ENCODE data around the gene C1QTNF12. TPM values are rescaled to one million over a fixed set of nuclear protein-coding genes. Genes with fewer than 3 reads are reported as not detected.

The C1QTNF12 gene
- total RNA-seq, 1 donor from 2014 or later: 1.3 TPM

DNA sequence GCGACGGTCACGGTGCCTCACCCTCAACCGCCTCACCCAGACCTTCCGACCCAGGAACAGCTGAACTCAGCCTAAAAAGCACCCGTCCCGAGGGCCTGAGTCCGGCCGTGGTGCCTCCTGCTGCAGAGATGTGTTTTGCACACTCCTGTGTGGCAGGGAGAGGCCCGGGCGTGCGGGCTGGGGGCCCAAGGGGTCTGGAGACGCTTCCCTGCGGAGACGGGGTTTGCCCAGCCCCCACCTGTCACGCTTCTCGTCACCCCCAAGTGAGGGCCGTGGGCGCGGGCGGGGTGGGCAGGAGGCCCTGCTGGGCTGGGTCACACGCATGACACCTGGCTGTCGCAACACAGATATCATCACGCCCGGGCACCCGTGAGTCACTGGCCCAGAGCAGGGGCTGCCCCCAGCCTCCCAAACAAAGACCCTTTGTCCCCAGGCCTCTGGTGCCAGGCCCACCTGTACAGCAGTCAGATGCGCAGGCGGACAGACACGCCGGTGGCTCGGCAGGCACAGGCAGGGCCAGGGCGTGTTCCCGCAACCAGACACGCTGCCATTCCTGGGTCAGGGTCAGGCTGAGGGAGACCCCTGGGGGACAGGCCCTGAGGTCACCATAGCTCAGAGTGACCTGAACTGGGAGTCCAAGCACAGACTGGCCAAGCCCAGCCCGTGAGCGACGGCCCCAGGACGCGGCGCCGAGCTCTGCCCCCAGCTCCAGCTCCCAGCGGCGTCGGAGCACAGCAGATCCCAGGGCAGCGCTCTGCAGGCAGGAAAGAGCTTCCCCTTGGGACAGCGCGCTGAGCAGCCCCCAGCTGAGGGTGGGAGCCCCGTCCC lies 8.4 kb downstream of the C1QTNF12 start:
- no peak overlapping the region for H3K27ac Mint-ChIP-seq
- H3K4me1 Mint-ChIP-seq: peaks cover 12% of the 10 kb centered on the region
- peaks cover 3% of the 10 kb centered on the region for H3K9me3 Mint-ChIP-seq
- peaks cover 17% of the 10 kb centered on the region for H3K36me3 Mint-ChIP-seq (ENCODE audit: low read depth)
- intact Hi-C loops (cut with micrococcal nuclease): no loop called here
- H3K27me3 Mint-ChIP-seq: no peaks in the 10 kb centered on the region
- no peak overlapping the region for H3K4me3 Mint-ChIP-seq
- no peak for DNase-seq

DNA sequence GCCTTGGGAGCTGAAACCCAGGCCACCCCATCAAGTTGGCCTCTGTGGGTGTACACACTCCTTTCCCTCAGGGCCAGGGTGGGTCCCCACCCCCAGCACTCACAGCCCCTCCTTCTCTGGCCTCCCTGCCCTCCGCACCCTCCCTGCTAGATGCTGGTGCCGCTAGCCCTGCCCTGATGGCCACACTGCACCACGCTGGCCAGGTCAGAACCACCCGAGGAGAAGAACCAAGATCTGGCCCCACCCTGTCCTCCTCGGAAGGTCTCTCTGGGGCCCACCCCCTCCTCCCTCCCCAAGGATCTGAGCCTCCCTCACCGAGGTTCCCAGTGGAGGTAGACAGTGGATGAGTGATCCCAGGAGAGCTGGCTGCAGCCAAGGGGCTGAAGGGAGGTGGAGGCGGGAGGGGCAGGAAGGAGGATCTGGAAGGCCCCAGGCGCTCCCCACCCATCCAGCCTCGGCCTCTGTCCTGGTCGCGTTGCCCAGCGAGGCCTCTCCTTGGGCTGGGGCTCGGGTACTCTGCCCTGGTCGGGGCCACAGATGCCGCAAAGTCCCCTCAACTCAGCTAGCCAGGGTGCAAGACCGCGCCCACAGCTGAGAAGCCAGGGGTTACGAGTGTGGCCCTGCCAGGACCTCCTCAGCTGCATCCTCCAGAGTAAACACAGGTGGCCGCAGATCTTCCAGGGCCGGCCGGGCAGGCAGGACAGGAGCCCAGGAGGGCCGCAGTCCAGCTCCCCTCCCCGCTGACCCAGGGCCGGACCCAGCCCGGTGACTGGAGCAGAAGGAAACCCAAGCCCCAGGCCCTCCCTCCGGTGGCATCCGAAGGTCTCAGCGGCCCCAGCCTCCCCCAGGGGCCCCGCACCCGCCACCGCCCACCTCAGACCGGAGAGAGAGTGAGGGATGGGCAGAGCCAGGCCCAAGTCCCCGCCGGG lies 9.3 kb downstream of the C1QTNF12 start:
- peaks cover 12% of the 10 kb centered on the region for H3K4me1 Mint-ChIP-seq
- DNase-seq: no peak
- no peak overlapping the region for H3K4me3 Mint-ChIP-seq
- H3K36me3 Mint-ChIP-seq (ENCODE audit: low read depth): peaks cover 17% of the 10 kb centered on the region
- intact Hi-C loops (cut with micrococcal nuclease): no loop called here
- no peaks in the 10 kb centered on the region for H3K27me3 Mint-ChIP-seq
- peaks cover 3% of the 10 kb centered on the region for H3K9me3 Mint-ChIP-seq
- H3K27ac Mint-ChIP-seq: no peak overlapping the region

DNA sequence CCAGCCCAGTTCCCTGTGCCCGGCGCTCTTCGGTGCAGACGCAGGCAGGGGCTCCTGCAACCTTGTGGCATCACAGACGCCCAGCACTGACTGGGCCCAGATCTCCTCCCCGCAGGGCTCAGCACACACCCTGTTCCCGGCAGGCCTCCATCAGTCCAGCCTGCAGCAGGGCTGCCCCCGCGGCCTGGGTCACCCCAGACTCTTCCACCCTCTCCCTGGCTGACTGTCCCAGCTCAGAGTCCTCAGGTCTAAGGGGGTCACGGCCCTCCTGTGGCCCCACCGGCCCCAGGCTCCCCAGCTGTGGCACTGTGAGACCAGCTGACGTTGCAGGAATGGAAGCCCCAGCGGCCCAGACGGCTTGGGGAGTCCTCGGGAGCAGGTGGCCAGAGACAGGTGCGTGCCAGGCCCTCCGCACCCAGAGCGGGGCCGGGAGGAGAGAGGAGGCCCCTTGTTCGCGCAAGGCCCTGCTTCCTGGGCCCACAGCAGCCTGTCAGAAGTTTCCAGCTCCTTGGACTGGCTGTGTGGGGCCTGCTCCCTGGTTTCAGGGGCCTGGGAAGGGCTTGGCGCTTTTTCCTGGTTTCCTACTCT lies 10.3 kb downstream of the C1QTNF12 start:
- peaks cover 3% of the 10 kb centered on the region for H3K9me3 Mint-ChIP-seq
- no peak for DNase-seq
- H3K4me3 Mint-ChIP-seq: no peak overlapping the region
- intact Hi-C loops (cut with micrococcal nuclease): no loop called here
- no peak overlapping the region for H3K27ac Mint-ChIP-seq
- peaks cover 12% of the 10 kb centered on the region for H3K4me1 Mint-ChIP-seq
- peaks cover 18% of the 10 kb centered on the region for H3K36me3 Mint-ChIP-seq (ENCODE audit: low read depth)
- H3K27me3 Mint-ChIP-seq: no peaks in the 10 kb centered on the region

DNA sequence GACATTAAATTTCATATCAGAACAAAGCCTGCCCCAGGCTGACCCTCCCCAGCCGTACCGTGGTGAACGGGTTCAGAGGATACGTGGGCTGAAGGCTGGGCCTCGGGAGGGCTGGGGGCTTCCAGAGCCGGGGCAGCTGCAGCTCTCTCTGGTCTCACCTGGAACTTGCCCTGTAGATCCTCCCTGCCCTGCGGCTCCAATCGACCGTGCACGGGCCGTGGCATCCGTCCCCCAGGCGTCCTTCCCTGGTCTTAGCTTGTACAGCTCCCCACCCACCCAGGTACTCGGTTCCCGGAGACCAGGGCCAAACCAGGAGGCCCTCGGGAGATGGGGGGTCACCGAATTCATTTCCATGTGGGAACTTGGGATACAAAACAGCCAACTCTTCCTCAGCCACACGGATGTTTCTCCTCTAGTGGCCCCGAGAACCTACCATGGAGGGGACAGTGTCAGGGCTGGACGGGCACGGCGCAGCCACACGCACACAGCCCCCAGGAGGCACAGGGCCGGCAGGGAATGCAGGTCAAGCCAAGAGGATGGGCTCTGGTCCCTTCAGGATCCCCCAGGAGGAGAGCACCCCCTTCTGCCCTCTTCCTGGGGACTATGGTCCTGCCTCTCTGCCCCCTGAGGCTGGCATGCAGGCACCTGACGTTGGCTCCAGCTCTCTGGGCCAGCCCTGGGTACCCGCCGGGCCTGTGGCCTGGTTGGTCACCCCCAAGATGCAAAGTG lies 11.3 kb downstream of the C1QTNF12 start:
- Mint-ChIP-seq H3K9me3 (peaks cover 3% of the 10 kb centered on the region), H3K36me3 (ENCODE audit: low read depth) (peaks cover 27% of the 10 kb centered on the region), H3K27me3 (no peaks in the 10 kb centered on the region), H3K27ac (no peak overlapping the region), H3K4me3 (no peak overlapping the region), H3K4me1 (peaks cover 18% of the 10 kb centered on the region)
- no peak for DNase-seq
- intact Hi-C loops (cut with micrococcal nuclease): no loop called here

DNA sequence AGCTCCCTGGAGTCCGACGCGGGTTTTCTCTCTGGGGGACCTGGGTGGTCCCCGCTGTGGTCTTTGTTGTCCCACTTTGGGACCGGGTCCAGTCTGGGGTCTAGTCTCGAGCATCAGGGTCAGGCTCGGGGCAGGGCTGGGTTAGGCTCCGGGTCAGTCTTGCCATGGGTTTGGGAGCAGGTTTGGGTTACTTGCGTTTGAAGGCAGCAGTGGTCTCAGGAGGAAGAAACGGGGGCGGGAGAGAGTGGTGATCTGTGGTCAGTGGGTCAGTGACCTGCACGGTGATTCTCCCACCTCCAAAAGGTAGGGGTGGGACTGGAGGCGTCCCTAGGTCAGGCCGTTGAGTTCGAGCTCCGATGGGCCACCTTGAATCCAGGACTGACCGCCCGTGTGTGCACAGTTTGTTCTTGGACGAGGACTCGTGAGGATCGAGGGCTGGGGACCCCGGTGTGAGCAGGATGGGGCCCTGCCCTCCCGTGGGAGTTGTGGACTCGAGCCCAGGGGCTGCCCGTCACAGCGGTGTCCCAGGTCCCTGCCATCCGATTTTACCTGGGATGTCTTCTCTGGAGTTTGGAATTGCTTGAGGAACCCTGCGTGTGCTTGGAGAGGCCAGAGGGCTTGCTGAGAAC lies 12.2 kb downstream of the C1QTNF12 start:
- no peaks in the 10 kb centered on the region for H3K27me3 Mint-ChIP-seq
- H3K36me3 Mint-ChIP-seq (ENCODE audit: low read depth): peaks cover 35% of the 10 kb centered on the region
- DNase-seq: no peak
- intact Hi-C loops (cut with micrococcal nuclease): no loop called here
- peaks cover 26% of the 10 kb centered on the region for H3K4me1 Mint-ChIP-seq
- H3K4me3 Mint-ChIP-seq: peak overlapping the region; percentile 74
- peaks cover 3% of the 10 kb centered on the region for H3K9me3 Mint-ChIP-seq
- H3K27ac Mint-ChIP-seq: peak overlapping the region; percentile 81

DNA sequence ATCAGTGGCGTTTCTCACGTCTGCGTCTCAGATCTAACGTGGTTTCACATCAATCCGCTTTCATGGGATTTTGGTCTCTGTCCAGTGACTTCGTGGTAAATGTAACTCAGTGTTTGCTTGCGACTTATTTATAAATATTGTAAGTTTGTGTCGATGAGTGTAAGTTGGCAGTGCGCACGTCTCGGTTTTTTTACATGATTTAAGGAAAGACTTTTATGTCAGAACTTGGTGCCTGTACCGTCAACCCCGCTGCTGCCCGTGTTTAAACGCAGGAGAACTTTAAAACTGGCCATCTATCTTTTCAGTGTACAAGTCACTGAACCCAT lies 13.0 kb downstream of the C1QTNF12 start:
- peak overlapping the region; percentile 81 for H3K27ac Mint-ChIP-seq
- intact Hi-C loops (cut with micrococcal nuclease): no loop called here
- peaks cover 38% of the 10 kb centered on the region for H3K36me3 Mint-ChIP-seq (ENCODE audit: low read depth)
- H3K4me3 Mint-ChIP-seq: peak overlapping the region; percentile 74
- no peaks in the 10 kb centered on the region for H3K27me3 Mint-ChIP-seq
- H3K9me3 Mint-ChIP-seq: peaks cover 3% of the 10 kb centered on the region
- H3K4me1 Mint-ChIP-seq: peaks cover 26% of the 10 kb centered on the region
- no peak for DNase-seq

DNA sequence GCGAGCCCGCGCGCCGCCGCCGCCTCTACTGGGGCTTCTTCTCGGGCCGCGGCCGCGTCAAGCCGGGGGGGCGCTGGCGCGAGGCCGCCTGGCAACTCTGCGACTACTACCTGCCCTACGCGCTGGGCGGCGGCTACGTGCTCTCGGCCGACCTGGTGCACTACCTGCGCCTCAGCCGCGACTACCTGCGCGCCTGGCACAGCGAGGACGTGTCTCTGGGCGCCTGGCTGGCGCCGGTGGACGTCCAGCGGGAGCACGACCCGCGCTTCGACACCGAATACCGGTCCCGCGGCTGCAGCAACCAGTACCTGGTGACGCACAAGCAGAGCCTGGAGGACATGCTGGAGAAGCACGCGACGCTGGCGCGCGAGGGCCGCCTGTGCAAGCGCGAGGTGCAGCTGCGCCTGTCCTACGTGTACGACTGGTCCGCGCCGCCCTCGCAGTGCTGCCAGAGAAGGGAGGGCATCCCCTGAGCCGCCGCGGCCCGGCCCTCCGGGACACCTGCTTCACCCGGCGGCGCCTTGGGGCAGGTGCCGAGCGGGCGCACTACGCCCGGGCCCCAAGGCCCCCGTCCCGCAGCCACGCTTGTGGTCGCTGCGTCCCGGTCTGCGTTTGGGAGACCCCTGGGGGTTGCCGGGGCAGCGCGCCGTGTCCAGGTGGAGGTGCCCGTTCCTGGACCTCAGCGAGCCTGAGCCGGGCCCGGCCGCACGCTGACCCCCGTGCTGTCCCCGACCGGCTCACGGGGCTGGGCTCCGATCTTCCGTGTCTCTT lies 13.5 kb downstream of the C1QTNF12 start:
- intact Hi-C loops (cut with micrococcal nuclease): no loop called here
- H3K4me3 Mint-ChIP-seq: peak overlapping the region; percentile 78
- peaks cover 3% of the 10 kb centered on the region for H3K9me3 Mint-ChIP-seq
- H3K36me3 Mint-ChIP-seq (ENCODE audit: low read depth): peaks cover 40% of the 10 kb centered on the region
- peaks cover 26% of the 10 kb centered on the region for H3K4me1 Mint-ChIP-seq
- H3K27ac Mint-ChIP-seq: peak overlapping the region; percentile 81
- H3K27me3 Mint-ChIP-seq: no peaks in the 10 kb centered on the region
- DNase-seq: no peak

DNA sequence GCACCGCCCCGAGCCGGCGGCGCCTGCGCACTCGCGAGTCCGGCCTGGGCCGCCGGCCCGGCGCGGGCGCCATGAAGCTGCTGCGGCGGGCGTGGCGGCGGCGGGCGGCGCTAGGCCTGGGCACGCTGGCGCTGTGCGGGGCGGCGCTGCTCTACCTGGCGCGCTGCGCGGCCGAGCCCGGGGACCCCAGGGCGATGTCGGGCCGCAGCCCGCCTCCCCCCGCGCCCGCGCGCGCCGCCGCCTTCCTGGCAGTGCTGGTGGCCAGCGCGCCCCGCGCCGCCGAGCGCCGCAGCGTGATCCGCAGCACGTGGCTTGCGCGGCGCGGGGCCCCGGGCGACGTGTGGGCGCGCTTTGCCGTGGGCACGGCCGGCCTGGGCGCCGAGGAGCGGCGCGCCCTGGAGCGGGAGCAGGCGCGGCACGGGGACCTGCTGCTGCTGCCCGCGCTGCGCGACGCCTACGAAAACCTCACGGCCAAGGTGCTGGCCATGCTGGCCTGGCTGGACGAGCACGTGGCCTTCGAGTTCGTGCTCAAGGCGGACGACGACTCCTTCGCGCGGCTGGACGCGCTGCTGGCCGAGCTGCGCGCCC lies 14.2 kb downstream of the C1QTNF12 start, which contains the start of gene B3GALT6:
TSS of gene B3GALT6 (plus strand) at position 30 of the 588 bp plus-strand sequence. CDS start at position 72, 42 bp downstream.
- intact Hi-C loops (cut with micrococcal nuclease): no loop called here
- H3K36me3 Mint-ChIP-seq (ENCODE audit: low read depth): peaks cover 43% of the 10 kb centered on the region
- no peaks in the 10 kb centered on the region for H3K27me3 Mint-ChIP-seq
- peak within 1 kb of the TSS; percentile 86 for H3K27ac Mint-ChIP-seq
- peaks cover 26% of the 10 kb centered on the region for H3K4me1 Mint-ChIP-seq
- DNase-seq: no peak
- peak within 1 kb of the TSS; percentile 91 for H3K4me3 Mint-ChIP-seq
- H3K9me3 Mint-ChIP-seq: peaks cover 3% of the 10 kb centered on the region

DNA sequence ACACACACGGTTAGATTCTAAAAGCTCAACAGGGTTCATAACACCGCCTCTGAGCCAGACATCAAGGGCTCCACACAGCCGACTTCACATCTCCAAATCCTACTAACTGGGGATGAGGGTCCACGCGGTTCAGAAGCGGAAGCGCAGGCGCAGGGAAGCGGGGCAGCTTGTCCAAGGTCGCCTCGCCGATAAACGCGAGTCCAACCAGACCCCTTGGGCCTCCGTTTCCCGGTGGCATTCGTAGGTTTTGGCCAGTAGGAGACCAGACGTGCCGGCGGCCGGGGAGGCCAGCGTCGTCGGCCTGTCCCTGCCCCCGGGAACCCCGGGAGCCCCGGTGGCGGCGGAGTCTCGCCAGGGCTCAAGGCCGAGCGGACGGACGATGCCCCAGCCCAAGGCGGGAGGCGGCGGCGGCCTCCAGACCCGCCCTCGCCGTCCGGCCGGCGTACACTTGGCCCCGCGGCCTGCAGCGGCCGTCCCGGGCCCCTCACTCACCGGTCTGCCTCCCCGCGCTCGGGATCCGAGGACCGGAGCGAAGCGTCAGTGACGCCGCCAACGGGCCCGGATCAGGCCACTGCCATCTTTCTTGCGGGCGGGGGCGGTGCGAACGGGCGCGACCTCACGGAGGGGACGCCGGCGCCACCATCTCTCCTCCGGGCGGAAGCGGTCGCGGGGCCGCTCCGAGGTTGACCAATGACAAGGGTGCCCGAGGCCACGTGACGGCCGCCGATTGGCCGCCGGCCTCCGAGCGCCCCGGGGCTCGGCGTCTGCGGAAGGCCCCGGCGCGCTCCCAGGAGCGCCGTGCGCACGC lies 14.9 kb downstream of the C1QTNF12 start, which contains the start of gene SDF4:
TSS of gene SDF4 (minus strand) at position 602 of the 808 bp plus-strand sequence. CDS start 3,229 bp downstream, outside the sequence.
- peaks cover 46% of the 10 kb centered on the region for H3K36me3 Mint-ChIP-seq (ENCODE audit: low read depth)
- H3K27ac Mint-ChIP-seq: peak within 1 kb of the TSS; percentile 86
- H3K9me3 Mint-ChIP-seq: peaks cover 3% of the 10 kb centered on the region
- peak; percentile 99 for DNase-seq
- H3K4me1 Mint-ChIP-seq: peaks cover 26% of the 10 kb centered on the region
- peak within 1 kb of the TSS; percentile 91 for H3K4me3 Mint-ChIP-seq
- intact Hi-C loops (cut with micrococcal nuclease): loop anchor here (2.0 kb wide), 1 partner anchor 17 kb away; the partner anchor contains the start of gene TNFRSF4
- no peaks in the 10 kb centered on the region for H3K27me3 Mint-ChIP-seq

DNA sequence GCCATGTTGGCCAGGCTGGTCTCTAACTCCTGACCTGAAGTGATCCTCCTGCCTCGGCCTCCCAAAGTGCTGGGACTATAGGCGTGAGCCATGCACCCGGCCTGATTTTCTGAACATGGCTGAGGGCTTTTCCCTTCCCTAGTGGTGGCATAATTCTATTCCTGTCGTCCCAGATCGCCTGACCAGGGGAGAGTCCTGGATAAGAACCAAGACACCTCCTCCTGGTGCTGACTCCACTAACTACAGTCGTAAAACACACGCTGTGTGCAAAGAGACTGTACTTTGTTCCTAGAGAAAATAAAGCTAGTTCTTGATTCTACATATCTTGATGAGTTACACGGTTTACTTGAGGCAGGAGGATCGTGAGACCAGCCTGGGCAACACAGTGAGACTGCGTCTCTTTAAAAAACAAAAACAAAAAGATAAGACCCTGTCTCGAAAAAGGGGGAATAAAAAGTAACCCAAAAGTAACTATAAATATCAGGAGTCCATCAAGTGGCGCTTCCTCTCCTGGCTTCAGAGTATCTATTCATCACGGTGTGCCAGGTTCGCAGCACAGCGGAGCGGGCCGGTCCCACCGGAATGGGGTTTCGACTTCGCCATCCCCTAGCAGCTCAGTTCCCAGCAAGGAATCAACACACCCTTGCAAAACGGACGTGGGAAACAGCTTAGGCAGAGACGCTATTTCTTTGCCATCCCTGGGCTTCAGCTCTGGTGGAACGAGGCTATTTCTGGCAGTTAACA lies 15.7 kb downstream of the C1QTNF12 start:
- DNase-seq: no peak
- Mint-ChIP-seq H3K4me1 (peaks cover 28% of the 10 kb centered on the region), H3K9me3 (peaks cover 3% of the 10 kb centered on the region), H3K27ac (peak overlapping the region; percentile 86), H3K27me3 (no peaks in the 10 kb centered on the region), H3K36me3 (ENCODE audit: low read depth) (peaks cover 50% of the 10 kb centered on the region), H3K4me3 (peak overlapping the region; percentile 91)
- intact Hi-C loops (cut with micrococcal nuclease): loop anchor here (1.0 to 2.0 kb wide), 2 partner anchors 16 to 109 kb away; partner anchors contain the start of gene TNFRSF4

DNA sequence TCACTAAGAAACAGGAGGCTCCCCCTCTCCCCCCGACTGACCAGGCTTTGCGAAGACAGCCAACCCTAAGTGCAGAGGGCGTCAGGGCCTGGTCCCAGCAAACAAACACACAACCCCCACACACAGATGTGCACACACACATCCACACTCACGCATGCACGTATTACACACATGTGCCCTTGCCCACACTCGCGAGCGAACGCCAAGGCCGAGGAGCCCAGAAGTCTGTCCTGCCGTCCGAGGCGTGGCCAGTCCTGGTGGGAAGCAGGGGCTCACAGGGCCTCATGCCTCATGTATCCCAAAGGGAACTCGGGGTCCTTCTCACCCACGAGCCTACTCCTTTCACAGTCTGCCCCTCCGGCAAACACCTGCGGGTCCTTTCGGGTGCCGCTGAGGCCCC lies 16.8 kb downstream of the C1QTNF12 start:
- intact Hi-C loops (cut with micrococcal nuclease): loop anchor here (1.0 to 2.0 kb wide), 2 partner anchors 15 to 107 kb away; partner anchors contain the start of gene TNFRSF4
- Mint-ChIP-seq H3K4me3 (peak overlapping the region; percentile 91), H3K4me1 (peaks cover 31% of the 10 kb centered on the region), H3K27ac (peak overlapping the region; percentile 32), H3K36me3 (ENCODE audit: low read depth) (peaks cover 54% of the 10 kb centered on the region), H3K9me3 (peaks cover 3% of the 10 kb centered on the region), H3K27me3 (no peaks in the 10 kb centered on the region)
- DNase-seq: no peak
